ENCODE data around the gene GNRH2. TPM values are rescaled to one million over a fixed set of nuclear protein-coding genes. Genes with fewer than 3 reads are reported as not detected.
A peak's percentile ranks its signal among the peaks of the same experiment; 100 is the strongest.
"Not testable (repeated sequence)": the region's sequence is repeated elsewhere in the genome, so short reads cannot be mapped to it uniquely, and the experiment has no call there.

The GNRH2 gene
- total RNA-seq, 1 experiment from 2014 or later: not detected

GRCh38 chr20:3047486-3048419 is 4.3 kb downstream of the GNRH2 start:
- Histone ChIP-seq H3K4me3 (ENCODE audit: insufficient read depth, low read depth, low read length) (no peak overlapping the region), H3K27me3 (ENCODE audit: control insufficient read depth, insufficient read depth, low read length) (no peaks in the 10 kb centered on the region), H3K36me3 (replicated peaks; ENCODE audit: control insufficient read depth, insufficient read depth, low read length) (peaks cover 16% of the 10 kb centered on the region)
- DNase-seq: no peak

- H3K36me3 ChIP-seq (replicated peaks; ENCODE audit: control insufficient read depth, insufficient read depth, low read length): peaks cover 16% of the 10 kb centered on the region
These were observed 8.1 kb downstream of the GNRH2 start for GRCh38 chr20:3051385-3052019.

GRCh38 chr20:3059489-3059888 is 16.1 kb downstream of the GNRH2 start:
- H3K27me3 ChIP-seq (ENCODE audit: control insufficient read depth, insufficient read depth, low read length): no peaks in the 10 kb centered on the region
- H3K4me3 ChIP-seq (ENCODE audit: insufficient read depth, low read depth, low read length): no peak overlapping the region
- H3K36me3 ChIP-seq (replicated peaks; ENCODE audit: control insufficient read depth, insufficient read depth, low read length): no peaks in the 10 kb centered on the region
- no peak for DNase-seq

More at GRCh38 chr20:3051385-3052019, 8.1 kb downstream of the GNRH2 start:
- H3K4me3 ChIP-seq (ENCODE audit: insufficient read depth, low read depth, low read length): no peak overlapping the region
- DNase-seq: no peak
- no peaks in the 10 kb centered on the region for H3K27me3 ChIP-seq (ENCODE audit: control insufficient read depth, insufficient read depth, low read length)

GRCh38 chr20:3064119-3064518 is 20.7 kb downstream of the GNRH2 start:
- DNase-seq; H3K36me3 ChIP-seq (replicated peaks; ENCODE audit: control insufficient read depth, insufficient read depth, low read length); H3K4me3 ChIP-seq (ENCODE audit: insufficient read depth, low read depth, low read length); H3K27me3 ChIP-seq (ENCODE audit: control insufficient read depth, insufficient read depth, low read length): not testable (repeated sequence)

- H3K27me3 ChIP-seq (ENCODE audit: control insufficient read depth, insufficient read depth, low read length): peaks cover 18% of the 10 kb centered on the region
- no peak for DNase-seq
- H3K4me3 ChIP-seq (ENCODE audit: insufficient read depth, low read depth, low read length): no peak overlapping the region
- H3K36me3 ChIP-seq (replicated peaks; ENCODE audit: control insufficient read depth, insufficient read depth, low read length): no peaks in the 10 kb centered on the region
These were observed 24.0 kb downstream of the GNRH2 start for GRCh38 chr20:3067139-3068014.

GRCh38 chr20:3068075-3068474 is 24.7 kb downstream of the GNRH2 start:
- Histone ChIP-seq H3K36me3 (replicated peaks; ENCODE audit: control insufficient read depth, insufficient read depth, low read length) (no peaks in the 10 kb centered on the region), H3K4me3 (ENCODE audit: insufficient read depth, low read depth, low read length) (no peak overlapping the region), H3K27me3 (ENCODE audit: control insufficient read depth, insufficient read depth, low read length) (peaks cover 25% of the 10 kb centered on the region)
- no peak for DNase-seq

GRCh38 chr20:3068986-3069900 is 25.8 kb downstream of the GNRH2 start:
- Histone ChIP-seq H3K4me3 (ENCODE audit: insufficient read depth, low read depth, low read length) (no peak overlapping the region), H3K27me3 (ENCODE audit: control insufficient read depth, insufficient read depth, low read length) (peaks cover 28% of the 10 kb centered on the region), H3K36me3 (replicated peaks; ENCODE audit: control insufficient read depth, insufficient read depth, low read length) (no peaks in the 10 kb centered on the region)
- peak; percentile 61 for DNase-seq

- H3K36me3 ChIP-seq (replicated peaks; ENCODE audit: control insufficient read depth, insufficient read depth, low read length): no peaks in the 10 kb centered on the region
- H3K4me3 ChIP-seq (ENCODE audit: insufficient read depth, low read depth, low read length): no peak overlapping the region
- peaks cover 28% of the 10 kb centered on the region for H3K27me3 ChIP-seq (ENCODE audit: control insufficient read depth, insufficient read depth, low read length)
- no peak for DNase-seq
These were observed 27.3 kb downstream of the GNRH2 start for GRCh38 chr20:3070725-3071124.

- Histone ChIP-seq H3K4me3 (ENCODE audit: insufficient read depth, low read depth, low read length) (peak overlapping the region; percentile 46), H3K27me3 (ENCODE audit: control insufficient read depth, insufficient read depth, low read length) (peaks cover 28% of the 10 kb centered on the region), H3K36me3 (replicated peaks; ENCODE audit: control insufficient read depth, insufficient read depth, low read length) (no peaks in the 10 kb centered on the region)
- peak; percentile 44 for DNase-seq
These were observed 27.8 kb downstream of the GNRH2 start for GRCh38 chr20:3071266-3071609.

GRCh38 chr20:3071610-3072529 is 28.4 kb downstream of the GNRH2 start, which contains the start of gene OXT:
Gene OXT (plus strand): TSS chr20:3071620. CDS start chr20:3071656, 36 bp downstream.
- Histone ChIP-seq H3K4me3 (ENCODE audit: insufficient read depth, low read depth, low read length) (peak within 1 kb of the TSS; percentile 46), H3K27me3 (ENCODE audit: control insufficient read depth, insufficient read depth, low read length) (peaks cover 28% of the 10 kb centered on the region), H3K36me3 (replicated peaks; ENCODE audit: control insufficient read depth, insufficient read depth, low read length) (no peaks in the 10 kb centered on the region)
- DNase-seq: peak; percentile 82

- peak; percentile 56 for DNase-seq
- Histone ChIP-seq H3K4me3 (ENCODE audit: insufficient read depth, low read depth, low read length) (peak overlapping the region; percentile 46), H3K36me3 (replicated peaks; ENCODE audit: control insufficient read depth, insufficient read depth, low read length) (no peaks in the 10 kb centered on the region), H3K27me3 (ENCODE audit: control insufficient read depth, insufficient read depth, low read length) (peaks cover 28% of the 10 kb centered on the region)
These were observed 29.3 kb downstream of the GNRH2 start for GRCh38 chr20:3072530-3073250.

GRCh38 chr20:3073251-3073643 is 29.8 kb downstream of the GNRH2 start:
- not testable (repeated sequence) for H3K4me3 ChIP-seq (ENCODE audit: insufficient read depth, low read depth, low read length); H3K36me3 ChIP-seq (replicated peaks; ENCODE audit: control insufficient read depth, insufficient read depth, low read length); DNase-seq
- H3K27me3 ChIP-seq (ENCODE audit: control insufficient read depth, insufficient read depth, low read length): peaks cover 28% of the 10 kb centered on the region
